ENCODE measurements around the gene PTPRJ. TPM values are rescaled to one million over a fixed set of nuclear protein-coding genes. Genes with fewer than 3 reads are reported as not detected.

PTPRJ gene
- total RNA-seq, 1 donor, result 10.9 TPM

- Histone ChIP-seq H2AFZ (ENCODE audit: low read length) (no peak overlapping the region), H3K4me1 (ENCODE audit: insufficient read depth, low read length) (peaks cover 28% of the 10 kb centered on the region), H4K20me1 (ENCODE audit: insufficient read depth, low read length) (no peaks in the 10 kb centered on the region), H3K27me3 (ENCODE audit: insufficient read depth, low read length) (no peaks in the 10 kb centered on the region), H3K4me3 (ENCODE audit: insufficient read depth, low read length) (no peak overlapping the region), H3K79me2 (ENCODE audit: insufficient read depth, low read length) (no peaks in the 10 kb centered on the region), H3K4me2 (ENCODE audit: insufficient read depth, low read length) (no peak overlapping the region), H3K36me3 (ENCODE audit: insufficient read depth, low read length) (no peaks in the 10 kb centered on the region), H3K27ac (ENCODE audit: low read depth, low read length) (no peak overlapping the region), H3K9me3 (ENCODE audit: low read depth, low read length) (no peaks in the 10 kb centered on the region)
- no peak for TF ChIP-seq CTCF (IDR thresholded peaks at IDR 0.05; ENCODE audit: extremely low read depth, low read depth, low read length)
- DNase-seq (ENCODE audit: insufficient read length, low spot score, missing footprints), result peak; percentile 25
These were observed 39.3 kb upstream of the PTPRJ start for GRCh38 chr11:47940904-47941649.

GRCh38 chr11:47941907-47942558 is 38.3 kb upstream of the PTPRJ start:
- no peak overlapping the region for H3K4me3 ChIP-seq (ENCODE audit: insufficient read depth, low read length)
- H3K79me2 ChIP-seq (ENCODE audit: insufficient read depth, low read length), result no peaks in the 10 kb centered on the region
- DNase-seq (ENCODE audit: insufficient read length, low spot score, missing footprints), result peak; percentile 26
- TF ChIP-seq CTCF (IDR thresholded peaks at IDR 0.05; ENCODE audit: extremely low read depth, low read depth, low read length), result no peak
- H3K4me2 ChIP-seq (ENCODE audit: insufficient read depth, low read length), result no peak overlapping the region
- H3K27ac ChIP-seq (ENCODE audit: low read depth, low read length), result no peak overlapping the region
- H3K36me3 ChIP-seq (ENCODE audit: insufficient read depth, low read length), result no peaks in the 10 kb centered on the region
- no peaks in the 10 kb centered on the region for H3K9me3 ChIP-seq (ENCODE audit: low read depth, low read length)
- no peaks in the 10 kb centered on the region for H3K27me3 ChIP-seq (ENCODE audit: insufficient read depth, low read length)
- peaks cover 34% of the 10 kb centered on the region for H3K4me1 ChIP-seq (ENCODE audit: insufficient read depth, low read length)
- no peak overlapping the region for H2AFZ ChIP-seq (ENCODE audit: low read length)
- H4K20me1 ChIP-seq (ENCODE audit: insufficient read depth, low read length), result no peaks in the 10 kb centered on the region

- Histone ChIP-seq H3K4me1 (ENCODE audit: insufficient read depth, low read length) (peaks cover 31% of the 10 kb centered on the region), H3K79me2 (ENCODE audit: insufficient read depth, low read length) (no peaks in the 10 kb centered on the region), H3K27ac (ENCODE audit: low read depth, low read length) (peak overlapping the region; percentile 11), H3K27me3 (ENCODE audit: insufficient read depth, low read length) (no peaks in the 10 kb centered on the region), H3K36me3 (ENCODE audit: insufficient read depth, low read length) (no peaks in the 10 kb centered on the region), H3K9me3 (ENCODE audit: low read depth, low read length) (no peaks in the 10 kb centered on the region), H3K4me3 (ENCODE audit: insufficient read depth, low read length) (no peak overlapping the region), H2AFZ (ENCODE audit: low read length) (peak overlapping the region; percentile 21), H4K20me1 (ENCODE audit: insufficient read depth, low read length) (no peaks in the 10 kb centered on the region), H3K4me2 (ENCODE audit: insufficient read depth, low read length) (no peak overlapping the region)
- DNase-seq (ENCODE audit: insufficient read length, low spot score, missing footprints), result peak; percentile 39
- no peak for TF ChIP-seq CTCF (IDR thresholded peaks at IDR 0.05; ENCODE audit: extremely low read depth, low read depth, low read length)
These were observed 36.4 kb upstream of the PTPRJ start for GRCh38 chr11:47943721-47944586.
